ENCODE data around the gene CARD11.

GRCh38 chr7:2952316-2952715 is 91.4 kb downstream of the CARD11 start:
- TF ChIP-seq CTCF (IDR thresholded peaks at IDR 0.05 in 2 of 3, conservative IDR thresholded peaks at IDR 0.05 in 1 of 3; ENCODE audit: borderline replicate concordance in 1 of 3, insufficient read depth in 1 of 3, low read depth in 2 of 3, low read length in 2 of 3) = no peak
- no peak for TF ChIP-seq POLR2AphosphoS5 (IDR thresholded peaks at IDR 0.05; ENCODE audit: low read depth, low read length)
- TF ChIP-seq EZH2 (IDR thresholded peaks at IDR 0.05) = no peak
- TF ChIP-seq POLR2A (IDR thresholded peaks at IDR 0.05; ENCODE audit: borderline replicate concordance, extremely low read depth, insufficient read depth, insufficient read length) = no peak
- TF ChIP-seq TCF7L2 (IDR thresholded peaks at IDR 0.05; ENCODE audit: borderline replicate concordance, extremely low read depth, insufficient read depth, insufficient read length) = no peak
- no peak for TF ChIP-seq JUND (IDR thresholded peaks at IDR 0.05)
- TF ChIP-seq YY1 (IDR thresholded peaks at IDR 0.05; ENCODE audit: extremely low read depth, insufficient replicate concordance, low read depth, low read length) = no peak
